SK-N-SH (cell line): ENCODE measurements around the gene RPL15.

Experiments used
- CTCF ChIP-seq: fragments of 200-600 bp; sonication (generic); IDR thresholded peaks from 2 replicates; pipeline ENCODE4 v1.6.1; 2017; ENCODE audit warnings: antibody characterized with exemption, mild to moderate bottlenecking, moderate library complexity
- EP300 ChIP-seq, 2 experiments: IDR thresholded peaks; 2 replicates each; pipeline versions ENCODE4 v1.4.0 to v1.6.1; 2012; ENCODE audit warnings: borderline replicate concordance in 1 of 2, low read depth in 1 of 2, low read length in 1 of 2
- EZH2phosphoT487 ChIP-seq: fragments of 200-600 bp; sonication (generic); IDR thresholded peaks from 2 replicates; pipeline ENCODE4 v1.6.1; 2017; ENCODE audit warnings: low read depth, mixed run types, mild to moderate bottlenecking, antibody characterized with exemption, moderate library complexity, borderline replicate concordance
- FOXJ3 ChIP-seq: sonication (generic); formaldehyde crosslinking; IDR thresholded peaks from 2 replicates; pipeline ENCODE4 v1.5.1; 2020; ENCODE audit warnings: mild to moderate bottlenecking, missing genetic modification reagents
- JUND ChIP-seq: IDR thresholded peaks from 2 replicates; pipeline ENCODE4 v1.4.0; 2012
- MAX ChIP-seq: IDR thresholded peaks from 2 replicates; pipeline ENCODE4 v1.4.0; 2012; ENCODE audit warnings: low read depth
- POLR2AphosphoS5 ChIP-seq: IDR thresholded peaks from 2 replicates; pipeline ENCODE4 v1.6.1; 2012; ENCODE audit warnings: low read depth, low read length
- RFX5 ChIP-seq: IDR thresholded peaks from 2 replicates; pipeline ENCODE4 v1.6.1; 2012; ENCODE audit warnings: mild to moderate bottlenecking, improper control_type of control experiment, low read length
- TAF1 ChIP-seq: IDR thresholded peaks from 2 replicates; pipeline ENCODE4 v1.6.1; 2012; ENCODE audit warnings: low read depth, mild to moderate bottlenecking, low read length, moderate library complexity, borderline replicate concordance
- TF ChIP-seq, protein P1 (sequence below): fragments of 150-350 bp; IDR thresholded peaks from 2 replicates; pipeline ENCODE4 v1.6.1; 2017; ENCODE audit warnings: antibody characterized with exemption, low read length, low read depth, borderline replicate concordance

GRCh38 chr3:23916152-23916885 is 613 bp upstream of the RPL15 start:
- no peak for TF ChIP-seq JUND
- TF ChIP-seq POLR2AphosphoS5, result no peak
- no peak for TF ChIP-seq RFX5
- no peak for TF ChIP-seq CTCF
- TF ChIP-seq EP300 (IDR thresholded peaks at IDR 0.05; ENCODE audit: borderline replicate concordance in 1 of 2, low read depth in 1 of 2, low read length in 1 of 2), result no peak
- no peak for TF ChIP-seq EZH2phosphoT487
- TF ChIP-seq FOXJ3, result no peak
- TF ChIP-seq, protein P1, sequence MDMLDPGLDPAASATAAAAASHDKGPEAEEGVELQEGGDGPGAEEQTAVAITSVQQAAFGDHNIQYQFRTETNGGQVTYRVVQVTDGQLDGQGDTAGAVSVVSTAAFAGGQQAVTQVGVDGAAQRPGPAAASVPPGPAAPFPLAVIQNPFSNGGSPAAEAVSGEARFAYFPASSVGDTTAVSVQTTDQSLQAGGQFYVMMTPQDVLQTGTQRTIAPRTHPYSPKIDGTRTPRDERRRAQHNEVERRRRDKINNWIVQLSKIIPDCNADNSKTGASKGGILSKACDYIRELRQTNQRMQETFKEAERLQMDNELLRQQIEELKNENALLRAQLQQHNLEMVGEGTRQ, result no peak
- no peak for TF ChIP-seq TAF1
- no peak for TF ChIP-seq MAX
